ENCODE measurements around the gene ARSG.

- TF ChIP-seq GATA2 (IDR thresholded peaks at IDR 0.05; ENCODE audit: low read depth, low read length): no peak
- TF ChIP-seq GATA3 (IDR thresholded peaks at IDR 0.05; ENCODE audit: low read depth, low read length): no peak
Observed at GRCh38 chr17:68356520-68356919, 65.2 kb downstream of the ARSG start.
